ENCODE measurements around the gene SLC10A3. TPM values are rescaled to one million over a fixed set of nuclear protein-coding genes. Genes with fewer than 3 reads are reported as not detected.

SLC10A3 gene
- total RNA-seq, 1 donor from 2014 or later, result 17.7 TPM

DNA sequence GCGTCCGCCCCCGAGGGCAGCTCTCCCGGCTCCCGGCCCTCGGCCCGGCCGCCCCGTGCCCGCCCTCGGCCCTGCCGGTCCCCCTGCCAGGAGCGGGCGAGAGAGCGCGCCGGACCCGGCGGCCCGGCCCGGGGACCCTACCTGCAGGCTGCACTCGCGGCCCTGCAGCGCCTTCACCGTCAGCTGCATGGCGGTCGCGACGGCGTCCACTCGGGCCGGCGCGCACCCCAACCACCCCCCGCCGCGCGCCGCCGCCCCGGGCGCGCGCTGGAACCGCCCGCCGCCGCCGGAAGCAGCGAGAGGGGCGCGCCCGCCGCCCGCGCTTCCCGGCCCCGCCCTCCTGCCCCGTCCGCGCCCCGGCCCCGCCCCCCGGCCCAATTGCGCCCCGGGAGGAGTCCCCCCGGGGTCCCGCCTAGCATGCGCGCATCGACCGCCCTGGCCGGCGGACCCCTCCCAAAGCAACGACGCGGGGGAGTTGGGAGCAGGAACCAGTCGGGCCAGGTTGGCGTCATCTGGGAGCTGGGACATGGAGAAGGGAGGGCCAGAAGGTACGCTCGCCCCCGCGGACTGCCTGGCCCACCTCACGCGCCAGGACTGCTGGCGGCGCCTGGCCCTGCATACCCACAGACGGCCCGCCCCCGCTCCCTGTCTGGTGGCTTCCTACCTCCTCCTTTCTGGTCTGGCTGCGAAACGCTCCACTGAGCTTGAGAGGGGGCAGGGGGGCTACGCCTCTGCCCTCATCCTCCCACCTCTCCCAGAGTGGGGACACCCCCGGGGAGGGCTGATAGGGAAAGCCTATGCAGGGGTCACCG, 3.8 kb downstream of the SLC10A3 start, which contains the start of gene UBL4A:
Gene UBL4A (minus strand): TSS at position 220 of the 812 bp plus-strand sequence. CDS start 31 bp downstream, at position 189.
- intact Hi-C loops (cut with DNase I), result no loop called here
- DNase-seq (ENCODE audit: low spot score) (peak; percentile 72), ATAC-seq (peak; percentile 23)

- intact Hi-C loops (cut with DNase I), result no loop called here
- peak; percentile 70 for DNase-seq (ENCODE audit: low spot score)
- no peak for ATAC-seq
Observed at GRCh38 chrX:154486052-154486395, 4.4 kb downstream of the SLC10A3 start.

DNA sequence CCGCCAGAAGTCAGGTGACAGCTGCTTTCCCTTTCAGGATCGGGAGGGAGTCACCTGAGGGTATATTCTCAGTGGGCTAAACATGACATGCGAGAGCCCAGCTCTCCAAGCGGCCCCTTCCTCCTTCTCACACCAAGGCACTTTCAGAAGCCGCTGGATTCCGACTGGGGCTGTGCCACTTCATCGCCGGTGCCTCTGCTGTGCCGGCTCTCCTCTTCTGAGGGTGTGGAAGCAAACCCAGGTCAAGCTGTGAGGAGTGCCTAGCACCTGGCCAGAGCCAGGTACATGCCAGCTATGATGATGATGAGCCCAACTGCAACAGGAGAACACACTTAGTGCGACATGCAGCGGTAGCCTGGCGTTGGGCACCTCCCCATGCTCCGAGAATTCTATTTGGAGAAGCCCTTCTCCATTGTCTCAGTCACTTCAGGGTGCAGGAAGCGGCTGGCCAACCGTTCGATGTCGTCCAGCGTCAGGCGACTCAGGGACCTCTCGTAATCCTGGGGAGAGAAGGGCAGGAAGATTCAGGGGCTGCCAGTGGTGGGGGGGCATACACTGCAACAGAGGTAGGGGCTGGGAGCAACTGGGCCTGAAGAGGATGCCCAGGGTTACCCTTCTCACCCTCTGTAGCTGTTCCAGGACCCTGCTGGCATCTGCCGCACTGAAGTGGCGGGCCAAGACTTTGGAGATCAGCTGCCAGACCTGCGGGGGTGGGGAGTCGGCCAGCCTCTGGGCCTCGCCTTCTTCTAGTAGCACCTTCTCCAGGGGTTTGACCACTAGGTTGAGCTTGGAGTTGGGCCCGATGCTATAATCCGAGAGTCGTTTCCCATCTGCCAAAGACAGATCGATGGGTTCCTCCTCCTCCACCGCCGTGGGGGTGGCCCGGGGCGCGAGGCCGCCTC, 5.0 kb downstream of the SLC10A3 start:
- ATAC-seq (no peak), DNase-seq (ENCODE audit: low spot score) (peak; percentile 64)
- intact Hi-C loops (cut with DNase I), result no loop called here

GRCh38 chrX:154484255-154485149, 5.9 kb downstream of the SLC10A3 start:
- no peak for ATAC-seq
- DNase-seq (ENCODE audit: low spot score), result peak; percentile 54
- intact Hi-C loops (cut with DNase I), result no loop called here

- intact Hi-C loops (cut with DNase I), result no loop called here
- ATAC-seq (no peak), DNase-seq (ENCODE audit: low spot score) (no peak)
Observed at GRCh38 chrX:154483325-154483724, 7.1 kb downstream of the SLC10A3 start.

GRCh38 chrX:154482786-154483185, 7.6 kb downstream of the SLC10A3 start:
- peak; percentile 46 for DNase-seq (ENCODE audit: low spot score)
- ATAC-seq, result no peak
- intact Hi-C loops (cut with DNase I), result no loop called here

GRCh38 chrX:154481911-154482601, 8.4 kb downstream of the SLC10A3 start:
- peak; percentile 55 for DNase-seq (ENCODE audit: low spot score)

DNA sequence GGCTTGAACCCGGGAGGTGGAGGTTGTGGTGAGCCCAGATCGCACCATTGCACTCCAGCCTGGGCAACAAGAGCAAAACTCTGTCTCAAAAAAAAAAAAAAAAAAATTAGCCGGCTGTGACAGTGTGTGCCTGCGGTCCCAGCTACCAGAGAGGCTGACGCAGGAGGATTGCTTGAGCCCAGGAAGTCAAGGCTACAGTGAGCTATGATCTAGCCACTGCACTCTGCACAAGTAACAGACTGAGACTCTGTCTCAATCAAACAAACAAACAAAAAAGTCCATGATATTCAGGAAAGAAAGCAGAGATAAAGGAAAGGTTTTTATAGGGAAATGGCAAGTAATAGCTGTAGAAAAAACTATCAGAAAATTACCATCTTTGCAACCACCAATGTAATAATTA, 9.2 kb downstream of the SLC10A3 start:
- intact Hi-C loops (cut with DNase I), result no loop called here

More at GRCh38 chrX:154481911-154482601, 8.4 kb downstream of the SLC10A3 start:
- intact Hi-C loops (cut with DNase I), result no loop called here
- ATAC-seq, result no peak

DNA sequence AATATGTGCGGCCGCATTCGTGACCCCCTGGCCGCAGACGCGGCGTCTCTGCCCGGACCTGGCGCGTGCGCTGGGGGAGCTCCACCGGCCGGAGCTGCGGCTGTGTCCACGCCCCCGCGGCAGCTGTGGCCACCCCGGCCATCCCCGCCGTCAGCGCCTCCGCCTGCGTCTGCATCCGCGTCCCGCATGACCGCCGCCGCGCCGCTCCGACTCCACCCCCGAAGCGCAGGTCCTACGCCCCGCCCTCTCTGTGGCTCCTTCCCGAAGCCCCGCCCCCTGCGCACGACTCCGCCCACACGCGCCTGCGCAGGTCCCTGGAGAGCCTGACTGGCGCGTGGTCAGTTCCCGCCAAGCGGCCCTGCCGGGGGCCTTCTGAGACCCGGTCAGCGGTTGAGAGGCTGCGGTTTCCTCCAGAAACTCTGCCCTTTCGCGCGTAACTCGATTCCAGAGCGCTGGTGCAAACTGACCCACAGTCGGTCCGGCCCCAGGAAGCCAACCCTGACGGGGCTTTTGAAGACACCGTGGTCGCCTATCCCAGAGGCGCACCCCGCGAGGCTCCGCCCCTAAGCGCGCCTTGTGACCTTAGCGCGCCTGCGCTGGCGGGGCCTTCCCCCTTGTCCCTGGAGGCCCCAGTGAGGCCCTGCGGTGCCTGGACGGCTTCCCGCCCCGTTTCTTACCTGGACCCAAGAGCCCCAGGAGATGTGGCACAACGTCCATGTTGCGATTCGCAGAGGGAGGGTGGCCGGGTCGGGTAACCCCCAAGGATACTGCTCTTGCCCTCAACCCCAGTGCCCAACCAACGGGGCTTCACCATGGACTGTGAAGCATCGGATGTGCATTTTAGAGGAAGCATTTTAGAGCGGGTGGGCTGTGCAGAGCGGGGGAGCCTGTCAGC, 11.5 kb downstream of the SLC10A3 start, which contains the start of gene LAGE3:
Gene LAGE3 (minus strand): TSS at position 554 of the 895 bp plus-strand sequence. CDS start 366 bp downstream, at position 188.
- intact Hi-C loops (cut with DNase I), result no loop called here
- ATAC-seq, result peak; percentile 97

More for the DNA sequence above, 9.2 kb downstream of the SLC10A3 start:
- DNase-seq (ENCODE audit: low spot score) (no peak), ATAC-seq (no peak)

DNA sequence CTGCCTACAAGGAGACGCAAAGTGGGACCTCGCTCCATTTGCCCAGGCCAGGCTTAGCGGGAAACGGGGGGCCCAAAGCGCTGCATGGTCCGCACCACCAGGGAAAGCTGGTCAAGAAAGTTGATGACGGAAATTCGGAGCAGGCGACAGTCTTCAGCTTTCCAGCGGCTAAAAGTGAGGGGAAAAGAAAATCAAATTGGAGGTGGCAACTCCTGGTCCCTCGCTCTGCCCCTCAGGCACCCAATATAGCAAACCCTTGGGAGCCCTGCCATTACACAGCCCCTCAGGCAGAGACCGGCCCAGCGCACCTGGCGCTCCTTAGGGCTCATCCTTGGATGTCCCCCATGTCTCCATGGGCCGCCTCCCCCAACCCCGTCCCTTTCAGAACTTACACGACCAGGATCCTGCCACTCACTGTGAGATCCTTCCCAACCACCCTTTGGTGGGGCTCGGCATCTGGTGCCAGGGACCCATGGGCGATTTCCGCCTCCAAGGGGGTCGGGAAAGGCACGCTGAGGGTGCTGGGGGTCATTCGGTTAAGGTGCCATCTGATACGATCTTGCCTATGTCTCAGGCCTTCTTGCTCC, 12.4 kb downstream of the SLC10A3 start:
- DNase-seq (ENCODE audit: low spot score) (peak; percentile 59), ATAC-seq (no peak)
- intact Hi-C loops (cut with DNase I), result no loop called here

More for the DNA sequence above, 11.5 kb downstream of the SLC10A3 start, which contains the start of gene LAGE3:
- peak; percentile 96 for DNase-seq (ENCODE audit: low spot score)

- intact Hi-C loops (cut with DNase I), result no loop called here
- ATAC-seq (no peak), DNase-seq (ENCODE audit: low spot score) (no peak)
Observed at GRCh38 chrX:154476821-154477220, 13.6 kb downstream of the SLC10A3 start.

DNA sequence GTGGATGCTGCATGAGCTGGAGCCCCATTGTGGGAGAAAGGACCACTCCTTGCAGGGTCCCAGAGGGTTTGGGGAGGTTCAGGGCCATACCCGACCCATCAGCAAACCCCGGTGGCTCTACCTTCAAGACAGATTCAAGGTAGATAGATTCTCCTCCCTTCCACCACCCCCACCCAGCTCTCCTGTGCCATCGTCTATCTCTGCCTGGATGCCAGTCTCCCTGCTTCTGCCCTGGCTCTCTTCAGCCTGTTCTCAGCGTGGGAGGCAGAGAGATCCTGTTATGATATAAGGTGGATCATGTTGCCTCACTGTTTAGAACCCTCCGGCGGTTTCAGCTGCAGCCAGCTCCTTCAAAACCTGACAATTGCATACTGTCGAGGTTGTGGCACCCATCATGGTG, 16.7 kb downstream of the SLC10A3 start:
- no peak for DNase-seq (ENCODE audit: low spot score)
- ATAC-seq, result no peak
- intact Hi-C loops (cut with DNase I), result no loop called here

DNA sequence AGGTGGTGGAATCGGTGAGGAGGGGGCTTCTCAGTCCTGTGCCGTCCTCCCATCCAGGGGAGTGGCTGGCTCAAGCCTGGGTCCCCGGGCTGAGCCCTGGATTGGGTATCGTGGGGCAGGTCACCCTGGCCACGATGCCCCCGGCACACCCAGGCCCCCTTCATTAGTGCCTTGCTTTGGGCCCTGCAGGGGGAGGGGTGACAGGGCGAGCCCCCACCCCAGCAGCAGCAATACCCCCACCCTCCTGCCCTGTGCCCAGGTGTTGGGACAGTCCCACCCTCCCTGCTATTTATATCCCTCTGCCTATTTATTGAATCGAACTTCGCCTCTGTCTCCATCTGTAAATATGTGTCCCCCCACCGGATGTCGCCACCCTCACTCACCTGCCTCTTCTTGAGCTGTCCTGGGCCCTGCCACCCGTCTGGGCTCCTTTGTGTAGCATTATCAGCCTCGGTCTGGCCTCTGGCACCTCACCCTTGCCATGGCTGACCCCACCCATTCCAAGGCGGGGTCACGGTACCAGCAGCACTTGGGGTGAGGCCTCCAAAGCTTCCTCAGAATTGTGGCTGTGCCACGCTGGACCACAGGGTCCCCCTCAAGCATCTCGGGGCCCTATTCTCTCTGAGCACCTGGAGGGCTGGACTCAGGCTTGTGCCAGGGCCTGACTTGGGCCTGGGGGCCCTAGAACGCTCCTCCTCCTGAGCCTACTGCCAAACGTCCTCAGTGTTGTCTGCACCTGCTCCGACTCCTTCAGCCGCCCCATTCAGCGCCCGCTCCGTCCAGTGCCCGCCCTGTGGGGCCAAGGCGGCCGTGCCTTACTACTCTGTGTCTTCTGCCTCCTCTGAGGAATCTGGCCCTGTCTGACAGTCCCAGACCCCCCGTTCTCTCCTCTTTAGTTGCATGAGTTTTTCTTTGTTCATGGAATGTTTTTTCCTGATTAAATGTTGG, 17.5 kb downstream of the SLC10A3 start:
- DNase-seq (ENCODE audit: low spot score), result no peak
- ATAC-seq, result no peak
- intact Hi-C loops (cut with DNase I), result no loop called here

- no peak for DNase-seq (ENCODE audit: low spot score)
- intact Hi-C loops (cut with DNase I), result no loop called here
- no peak for ATAC-seq
Observed at GRCh38 chrX:154471839-154472684, 18.4 kb downstream of the SLC10A3 start.
